ENCODE measurements around the gene C11orf58. TPM values are rescaled to one million over a fixed set of nuclear protein-coding genes. Genes with fewer than 3 reads are reported as not detected.

C11orf58 gene
- total RNA-seq, 3 donors from 2014 or later: 63.6 to 124 (median 65.5) TPM

DNA sequence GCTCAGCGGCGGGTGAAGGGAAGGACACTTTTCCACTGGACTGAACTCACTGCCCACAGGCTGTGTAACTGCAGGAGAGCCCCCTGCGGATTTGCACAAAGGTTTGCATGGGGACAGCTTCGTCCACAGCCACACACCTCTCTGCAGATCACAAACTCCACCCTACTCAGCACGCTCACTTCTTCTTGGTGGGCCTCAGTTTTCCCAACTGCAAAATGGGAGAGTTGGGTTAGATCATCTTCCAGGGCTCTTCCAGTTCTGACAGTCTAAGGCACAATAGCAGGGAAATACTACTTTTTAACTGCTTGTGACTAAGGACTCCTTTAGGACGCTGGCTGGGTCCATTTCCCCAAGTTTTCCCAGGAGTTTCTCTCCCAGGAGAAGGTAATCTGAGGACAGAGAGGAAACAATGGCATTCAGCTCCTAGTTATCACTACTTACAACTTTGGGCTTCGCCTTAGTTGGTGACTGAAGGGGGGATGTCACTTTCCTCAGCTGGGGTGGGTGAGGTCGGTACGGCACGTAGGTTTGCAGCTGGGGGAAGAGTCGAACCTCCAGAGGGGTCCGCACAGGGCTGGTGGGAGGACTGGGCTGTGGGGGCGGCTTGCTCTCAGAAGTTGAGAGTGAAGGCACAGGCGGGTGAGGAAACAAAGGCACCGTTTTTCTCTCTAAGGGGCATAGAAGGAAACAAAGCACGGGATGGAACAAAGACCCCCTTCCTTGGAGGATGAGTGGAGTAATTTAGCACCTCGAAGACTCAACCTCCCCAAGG is 55.8 kb downstream of the C11orf58 start:
- H3K4me1 ChIP-seq (ENCODE audit: low read depth): no peaks in the 10 kb centered on the region
- H3K9me3 ChIP-seq: no peaks in the 10 kb centered on the region
- no peak overlapping the region for H3K4me3 ChIP-seq
- TF ChIP-seq, protein P1, sequence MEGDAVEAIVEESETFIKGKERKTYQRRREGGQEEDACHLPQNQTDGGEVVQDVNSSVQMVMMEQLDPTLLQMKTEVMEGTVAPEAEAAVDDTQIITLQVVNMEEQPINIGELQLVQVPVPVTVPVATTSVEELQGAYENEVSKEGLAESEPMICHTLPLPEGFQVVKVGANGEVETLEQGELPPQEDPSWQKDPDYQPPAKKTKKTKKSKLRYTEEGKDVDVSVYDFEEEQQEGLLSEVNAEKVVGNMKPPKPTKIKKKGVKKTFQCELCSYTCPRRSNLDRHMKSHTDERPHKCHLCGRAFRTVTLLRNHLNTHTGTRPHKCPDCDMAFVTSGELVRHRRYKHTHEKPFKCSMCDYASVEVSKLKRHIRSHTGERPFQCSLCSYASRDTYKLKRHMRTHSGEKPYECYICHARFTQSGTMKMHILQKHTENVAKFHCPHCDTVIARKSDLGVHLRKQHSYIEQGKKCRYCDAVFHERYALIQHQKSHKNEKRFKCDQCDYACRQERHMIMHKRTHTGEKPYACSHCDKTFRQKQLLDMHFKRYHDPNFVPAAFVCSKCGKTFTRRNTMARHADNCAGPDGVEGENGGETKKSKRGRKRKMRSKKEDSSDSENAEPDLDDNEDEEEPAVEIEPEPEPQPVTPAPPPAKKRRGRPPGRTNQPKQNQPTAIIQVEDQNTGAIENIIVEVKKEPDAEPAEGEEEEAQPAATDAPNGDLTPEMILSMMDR (IDR thresholded peaks at IDR 0.05): no peak
- no peak for ATAC-seq
- no peak for DNase-seq
- intact Hi-C loops (cut with DNase I, micrococcal nuclease): no loop called here
- H3K36me3 ChIP-seq (ENCODE audit: low read depth): no peaks in the 10 kb centered on the region

- no peaks in the 10 kb centered on the region for H3K4me1 ChIP-seq (ENCODE audit: low read depth)
- H3K4me3 ChIP-seq: no peak overlapping the region
- no peaks in the 10 kb centered on the region for H3K9me3 ChIP-seq
- ATAC-seq (no peak), DNase-seq (peak in 1 of 3 donors; percentile 38)
- TF ChIP-seq, protein P1 (IDR thresholded peaks at IDR 0.05): no peak
- H3K36me3 ChIP-seq (ENCODE audit: low read depth): no peaks in the 10 kb centered on the region
- intact Hi-C loops (cut with DNase I, micrococcal nuclease): no loop called here
Observed at GRCh38 chr11:16795146-16795545, 56.7 kb downstream of the C11orf58 start.

- TF ChIP-seq, protein P1 (IDR thresholded peaks at IDR 0.05): no peak
- H3K9me3 ChIP-seq: no peaks in the 10 kb centered on the region
- no peak overlapping the region for H3K4me3 ChIP-seq
- intact Hi-C loops (cut with DNase I, micrococcal nuclease): no loop called here
- H3K4me1 ChIP-seq (ENCODE audit: low read depth): no peaks in the 10 kb centered on the region
- ATAC-seq (no peak), DNase-seq (no peak)
- H3K36me3 ChIP-seq (ENCODE audit: low read depth): no peaks in the 10 kb centered on the region
Observed at GRCh38 chr11:16796311-16796710, 57.9 kb downstream of the C11orf58 start.

DNA sequence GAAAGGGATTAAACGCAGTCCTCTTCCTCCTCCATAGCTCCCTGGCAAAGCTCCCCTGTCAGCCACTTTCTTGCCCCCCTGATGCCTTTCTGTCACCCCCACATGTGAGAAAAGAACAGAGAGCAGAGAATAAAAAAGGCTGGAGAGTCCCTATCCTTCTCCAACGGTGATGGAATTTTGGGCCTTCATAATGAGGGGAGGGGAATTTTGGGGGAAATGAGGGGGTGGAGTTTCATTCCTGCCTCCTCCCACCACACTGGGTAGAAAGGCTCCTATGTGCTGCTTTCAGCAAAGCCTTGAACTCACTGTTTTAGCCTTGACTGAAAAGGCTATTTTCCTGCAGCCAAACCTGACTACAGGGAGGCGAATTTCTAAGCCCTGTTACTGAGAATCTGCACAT is 59.3 kb downstream of the C11orf58 start:
- ATAC-seq: no peak
- H3K4me1 ChIP-seq (ENCODE audit: low read depth): no peaks in the 10 kb centered on the region
- no peaks in the 10 kb centered on the region for H3K36me3 ChIP-seq (ENCODE audit: low read depth)
- TF ChIP-seq, protein P1 (IDR thresholded peaks at IDR 0.05): no peak
- H3K4me3 ChIP-seq: no peak overlapping the region
- intact Hi-C loops (cut with DNase I, micrococcal nuclease): no loop called here
- H3K9me3 ChIP-seq: no peaks in the 10 kb centered on the region
- no peak for DNase-seq

GRCh38 chr11:16799221-16799620 is 60.8 kb downstream of the C11orf58 start:
- DNase-seq (no peak), ATAC-seq (no peak)
- TF ChIP-seq, protein P1 (IDR thresholded peaks at IDR 0.05): no peak
- peaks cover 6% of the 10 kb centered on the region for H3K4me1 ChIP-seq (ENCODE audit: low read depth)
- H3K4me3 ChIP-seq: no peak overlapping the region
- intact Hi-C loops (cut with DNase I, micrococcal nuclease): no loop called here
- no peaks in the 10 kb centered on the region for H3K9me3 ChIP-seq
- no peaks in the 10 kb centered on the region for H3K36me3 ChIP-seq (ENCODE audit: low read depth)

Data from mucosa of descending colon (tissue), 3 donors.